Stomach smooth muscle (tissue), 2 donors: Measurements from ENCODE around the gene DOCK4.

Source experiments
- H3K27ac ChIP-seq: one replicate; pipeline ENCODE4 v1.7.0; 2013; ENCODE audit warnings: mild to moderate bottlenecking, low read length, inconsistent platforms
- H3K27me3 ChIP-seq, 2 donors: one replicate each; pipeline ENCODE4 v1.7.0; 2013; ENCODE audit warnings: low read length in 2 of 2; ENCODE audit not compliant: insufficient read depth in 2 of 2, control insufficient read depth in 1 of 2
- H3K36me3 ChIP-seq, 2 donors: one replicate each; pipeline ENCODE4 v1.7.0; 2013; ENCODE audit warnings: low read length in 2 of 2; ENCODE audit not compliant: control insufficient read depth in 2 of 2, insufficient read depth in 2 of 2
- H3K4me1 ChIP-seq: one replicate; pipeline ENCODE4 v1.7.0; 2013; ENCODE audit warnings: low read length; ENCODE audit not compliant: control insufficient read depth, insufficient read depth
- H3K4me3 ChIP-seq, 2 donors: one replicate each; pipeline ENCODE4 v1.7.0; 2013; ENCODE audit warnings: low read length in 2 of 2
- H3K9ac ChIP-seq, 2 donors: one replicate each; pipeline ENCODE4 v1.7.0; 2013; ENCODE audit warnings: low read length in 2 of 2, mild to moderate bottlenecking in 1 of 2
- H3K9me3 ChIP-seq, 2 donors: one replicate each; pipeline ENCODE4 v1.7.0; 2013; ENCODE audit warnings: low read length in 2 of 2; ENCODE audit not compliant: control insufficient read depth in 2 of 2
- donor health status: healthy.
- donor health status: Pancreatic carcinoma.

DOCK4 gene

DNA sequence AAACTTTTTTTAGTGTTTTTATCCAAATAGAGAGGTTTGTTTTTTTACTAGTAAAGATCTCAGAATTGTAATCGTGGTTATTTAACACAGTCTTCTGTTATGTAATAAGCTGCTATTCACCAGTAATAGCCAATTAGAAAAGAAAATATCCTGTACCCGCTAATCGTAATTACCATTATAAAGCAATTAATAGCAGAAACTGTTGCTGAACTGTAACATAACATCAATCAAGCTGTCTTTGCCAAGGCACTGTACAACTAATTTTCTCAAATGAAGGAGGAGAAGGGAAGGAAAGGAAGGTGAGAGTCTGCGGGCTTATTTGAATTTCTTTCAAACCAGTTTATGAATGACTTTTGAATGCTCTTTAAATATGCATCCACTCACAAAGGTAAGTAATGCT is 9.6 kb upstream of the DOCK4 start:
- H3K9ac ChIP-seq, result no peak overlapping the region
- no peaks in the 10 kb centered on the region for H3K4me1 ChIP-seq
- no peak overlapping the region for H3K27ac ChIP-seq
- H3K4me3 ChIP-seq, result no peak overlapping the region
- H3K27me3 ChIP-seq, result no peaks in the 10 kb centered on the region
- H3K9me3 ChIP-seq, result no peaks in the 10 kb centered on the region
- H3K36me3 ChIP-seq, result no peaks in the 10 kb centered on the region

DNA sequence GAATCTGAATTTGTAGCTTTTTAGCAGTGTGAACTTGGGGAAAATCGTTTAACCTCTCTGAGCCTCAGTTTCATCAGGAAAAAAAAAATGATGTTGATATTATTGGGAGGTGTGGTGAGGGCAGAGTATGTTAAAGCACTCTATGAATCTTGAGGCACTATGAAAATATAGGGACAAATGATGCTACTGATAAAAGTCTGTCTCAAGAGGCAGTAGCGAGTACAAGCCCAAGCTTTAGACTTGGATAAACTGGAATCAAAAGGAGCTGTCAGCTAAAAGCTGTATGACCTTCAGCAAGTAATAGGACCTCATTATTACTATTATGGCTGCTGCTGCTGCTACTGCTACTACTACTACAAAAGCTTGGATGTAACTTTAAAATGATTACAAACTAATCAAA is 8.7 kb upstream of the DOCK4 start:
- Histone ChIP-seq H3K9me3 (no peaks in the 10 kb centered on the region), H3K4me3 (no peak overlapping the region), H3K9ac (no peak overlapping the region), H3K27me3 (no peaks in the 10 kb centered on the region), H3K36me3 (no peaks in the 10 kb centered on the region), H3K4me1 (no peaks in the 10 kb centered on the region), H3K27ac (no peak overlapping the region)

DNA sequence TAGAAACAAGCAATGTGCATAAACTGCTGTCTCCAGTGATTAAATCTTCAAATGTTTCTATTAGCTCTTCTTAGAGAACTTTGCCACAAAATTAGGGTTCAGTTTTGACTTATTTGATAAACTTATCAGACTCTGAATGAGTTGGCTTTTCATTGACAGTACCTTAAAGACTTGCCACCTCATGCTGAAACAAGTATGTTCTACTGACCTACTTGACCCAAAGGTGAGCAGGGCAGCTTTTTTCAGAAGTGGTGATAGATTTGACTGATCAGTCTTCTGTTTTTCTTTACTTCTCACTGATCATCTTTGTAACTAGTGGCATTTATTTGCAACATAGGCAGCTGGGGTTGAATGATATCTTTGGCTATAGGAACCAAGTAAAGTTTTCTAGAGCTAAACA is 8.1 kb upstream of the DOCK4 start:
- no peaks in the 10 kb centered on the region for H3K4me1 ChIP-seq
- no peak overlapping the region for H3K9ac ChIP-seq
- H3K4me3 ChIP-seq, result no peak overlapping the region
- no peaks in the 10 kb centered on the region for H3K9me3 ChIP-seq
- no peak overlapping the region for H3K27ac ChIP-seq
- H3K27me3 ChIP-seq, result no peaks in the 10 kb centered on the region
- H3K36me3 ChIP-seq, result no peaks in the 10 kb centered on the region

DNA sequence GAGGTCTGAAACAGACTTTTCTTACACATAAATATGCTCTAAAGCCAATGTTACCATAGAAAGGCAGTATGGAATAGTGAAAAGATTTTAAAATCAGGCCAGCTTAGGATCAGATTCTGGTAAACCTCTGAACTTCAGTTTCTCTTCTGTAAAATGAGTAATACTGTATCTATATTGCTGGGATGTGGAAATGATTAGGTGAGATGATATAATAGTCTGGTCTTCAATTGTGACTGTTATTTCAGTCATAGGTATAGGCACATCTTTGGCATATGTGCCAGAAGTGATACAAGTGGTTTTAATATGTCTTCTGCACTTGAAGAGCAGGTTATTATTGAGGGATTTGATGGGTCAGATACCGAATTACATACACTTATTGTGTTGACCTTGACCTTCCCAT is 7.5 kb upstream of the DOCK4 start:
- Histone ChIP-seq H3K9ac (no peak overlapping the region), H3K27me3 (no peaks in the 10 kb centered on the region), H3K4me1 (no peaks in the 10 kb centered on the region), H3K9me3 (no peaks in the 10 kb centered on the region), H3K27ac (no peak overlapping the region), H3K36me3 (no peaks in the 10 kb centered on the region), H3K4me3 (no peak overlapping the region)

DNA sequence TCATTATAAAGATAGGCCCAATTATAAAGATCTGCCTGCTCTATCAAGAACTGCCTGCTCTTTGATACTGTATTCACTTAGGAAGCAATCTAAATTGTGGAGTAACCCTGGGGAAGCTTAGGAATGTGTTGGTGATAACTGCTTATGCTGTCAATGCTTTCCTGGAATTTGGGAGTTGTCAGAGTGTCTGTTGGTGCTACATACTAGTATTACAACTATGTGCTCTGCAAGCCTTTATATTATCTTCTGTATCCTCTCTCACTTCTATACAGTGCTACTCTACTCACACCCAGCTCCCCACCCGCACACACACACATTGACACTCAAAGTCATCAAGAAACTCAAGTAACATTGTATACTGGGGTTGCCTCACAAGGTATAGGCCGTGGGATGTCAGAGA is 6.4 kb upstream of the DOCK4 start:
- H3K4me1 ChIP-seq, result no peaks in the 10 kb centered on the region
- no peaks in the 10 kb centered on the region for H3K9me3 ChIP-seq
- H3K4me3 ChIP-seq, result no peak overlapping the region
- H3K27me3 ChIP-seq, result no peaks in the 10 kb centered on the region
- no peak overlapping the region for H3K9ac ChIP-seq
- no peaks in the 10 kb centered on the region for H3K36me3 ChIP-seq
- no peak overlapping the region for H3K27ac ChIP-seq

DNA sequence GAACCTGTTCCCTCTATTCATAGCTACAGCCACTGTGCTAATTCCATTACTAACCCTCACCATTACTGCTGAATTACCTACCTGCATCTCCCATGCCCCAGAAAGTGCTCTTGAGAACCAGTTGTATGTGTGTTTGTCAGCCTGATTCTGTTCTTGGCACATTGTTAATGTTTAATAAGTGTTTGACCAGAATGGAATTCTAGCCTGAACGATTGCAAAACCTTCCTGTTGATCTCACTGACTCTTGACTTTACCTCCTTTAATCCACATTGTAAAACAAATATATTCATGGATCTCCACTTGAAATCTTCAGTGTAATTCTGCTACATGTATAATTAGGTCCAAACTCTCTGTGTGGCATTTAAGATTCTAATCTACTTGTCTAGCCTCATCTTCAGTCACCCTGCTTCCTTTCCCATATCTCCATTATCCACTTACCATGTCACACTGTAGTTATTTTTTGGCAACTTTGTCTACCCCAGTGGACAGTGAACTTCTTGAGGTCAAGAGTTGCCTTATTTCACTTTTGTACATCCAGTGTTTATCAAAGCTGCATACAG is 5.2 kb upstream of the DOCK4 start:
- H3K4me3 ChIP-seq, result no peak overlapping the region
- H3K4me1 ChIP-seq, result no peaks in the 10 kb centered on the region
- no peak overlapping the region for H3K9ac ChIP-seq
- H3K27ac ChIP-seq, result no peak overlapping the region
- H3K36me3 ChIP-seq, result no peaks in the 10 kb centered on the region
- H3K9me3 ChIP-seq, result no peaks in the 10 kb centered on the region
- no peaks in the 10 kb centered on the region for H3K27me3 ChIP-seq

DNA sequence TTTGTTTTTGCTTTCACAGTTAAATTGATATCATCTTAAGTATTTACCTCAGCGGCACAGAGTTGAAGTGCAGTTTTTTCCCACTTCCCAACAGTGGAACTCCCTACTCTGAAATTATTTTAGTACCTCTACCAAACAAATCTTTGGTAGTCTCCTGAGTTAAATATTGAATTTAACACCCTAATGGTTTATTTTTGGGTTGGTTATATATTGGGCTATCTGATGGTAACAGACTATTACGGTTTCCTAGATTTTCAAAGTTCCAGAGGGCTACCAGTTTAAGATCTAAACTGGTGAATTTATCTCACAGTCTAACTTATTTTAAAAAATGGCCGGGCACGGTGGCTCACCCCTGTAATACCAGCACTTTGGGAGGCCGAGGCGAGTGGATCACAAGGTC is 1.6 kb upstream of the DOCK4 start:
- Histone ChIP-seq H3K36me3 (no peaks in the 10 kb centered on the region), H3K27ac (no peak overlapping the region), H3K4me3 (no peak overlapping the region), H3K27me3 (no peaks in the 10 kb centered on the region), H3K9ac (no peak overlapping the region), H3K4me1 (peaks cover 7% of the 10 kb centered on the region), H3K9me3 (no peaks in the 10 kb centered on the region)

DNA sequence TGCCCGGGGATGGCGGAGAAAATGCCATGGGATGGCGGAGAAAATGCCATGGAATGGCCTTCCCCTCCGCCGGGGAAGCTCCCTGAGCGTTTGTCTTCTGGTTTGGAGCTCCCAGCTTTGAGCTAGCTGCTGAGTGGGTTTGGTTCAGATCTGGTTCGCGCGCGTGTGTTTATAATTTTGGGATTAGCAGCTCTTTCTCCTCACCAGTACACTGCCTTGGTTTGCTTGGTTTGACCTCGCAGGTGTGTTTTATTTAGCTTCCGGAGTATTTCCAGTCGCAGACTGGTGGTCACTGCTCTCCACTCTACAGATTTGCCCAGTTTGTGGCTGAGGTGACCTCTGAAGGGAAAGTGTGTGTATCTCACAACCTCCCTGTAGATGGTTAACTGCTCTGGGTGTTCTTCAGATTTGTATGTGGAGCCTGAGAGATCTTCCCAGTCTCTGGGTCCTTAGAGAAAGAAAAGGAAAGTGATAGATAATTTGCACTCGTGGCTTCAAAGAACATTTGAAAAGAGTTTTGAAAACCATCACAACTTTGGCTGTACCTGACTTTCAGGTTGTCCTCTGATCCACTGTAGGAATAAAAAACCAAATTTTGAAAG is 893 bp upstream of the DOCK4 start:
- Histone ChIP-seq H3K36me3 (no peaks in the 10 kb centered on the region), H3K27ac (peak overlapping the region; percentile 76), H3K4me1 (peaks cover 7% of the 10 kb centered on the region)

DNA sequence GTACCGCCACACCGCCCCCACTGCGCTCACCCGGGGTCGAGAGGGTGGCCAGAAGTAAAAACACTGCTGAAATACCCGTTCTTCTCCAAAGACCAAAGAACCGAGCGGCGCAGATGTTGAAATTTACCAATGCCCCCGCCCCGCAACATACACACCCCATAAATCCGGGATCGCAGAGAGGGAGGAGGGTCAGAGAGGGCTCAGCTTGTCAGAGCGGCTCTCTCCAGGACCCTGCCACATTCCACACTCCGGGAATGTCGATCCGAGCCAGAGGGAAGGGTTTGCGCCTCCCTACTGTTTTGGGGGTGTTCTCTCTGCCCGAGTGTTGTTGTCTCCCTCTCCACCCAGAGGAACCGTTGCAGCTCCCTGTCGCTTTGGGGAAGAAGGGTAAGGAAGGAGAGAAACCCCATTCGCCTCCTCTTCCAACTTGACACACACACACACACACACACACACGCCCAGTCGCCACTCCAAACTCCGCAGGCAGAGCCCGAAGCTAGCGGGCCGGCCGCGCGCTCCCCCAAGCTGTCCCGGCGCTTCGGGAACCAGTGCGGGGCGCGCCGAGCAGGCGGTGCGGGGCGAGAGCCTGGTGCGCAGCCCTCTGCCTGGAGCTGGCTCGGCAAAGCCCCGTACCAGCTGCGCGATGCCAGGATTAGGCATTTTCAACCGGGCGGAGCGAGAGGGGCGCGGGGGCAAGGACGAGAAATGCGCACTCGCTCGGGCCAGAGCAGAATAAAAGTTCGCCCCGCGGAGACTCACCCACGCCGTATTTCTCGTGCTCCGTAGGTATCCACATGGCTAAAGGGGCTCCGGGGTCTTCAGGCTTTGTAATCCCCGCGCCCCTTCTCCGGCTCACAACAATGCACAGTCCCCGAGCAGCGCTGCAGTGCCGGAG is 609 bp downstream of the DOCK4 start:
- Histone ChIP-seq H3K9ac (peak overlapping the region; percentile 86 to 89), H3K27ac (peak overlapping the region; percentile 86), H3K27me3 (no peaks in the 10 kb centered on the region), H3K9me3 (no peaks in the 10 kb centered on the region), H3K4me3 (peak overlapping the region; percentile 98), H3K36me3 (no peaks in the 10 kb centered on the region), H3K4me1 (peaks cover 7% of the 10 kb centered on the region)

More for the DNA sequence above, 893 bp upstream of the DOCK4 start:
- Histone ChIP-seq H3K4me3 (peak overlapping the region; percentile 92 to 98), H3K27me3 (no peaks in the 10 kb centered on the region), H3K9ac (peak overlapping the region; percentile 89 to 91), H3K9me3 (no peaks in the 10 kb centered on the region)

DNA sequence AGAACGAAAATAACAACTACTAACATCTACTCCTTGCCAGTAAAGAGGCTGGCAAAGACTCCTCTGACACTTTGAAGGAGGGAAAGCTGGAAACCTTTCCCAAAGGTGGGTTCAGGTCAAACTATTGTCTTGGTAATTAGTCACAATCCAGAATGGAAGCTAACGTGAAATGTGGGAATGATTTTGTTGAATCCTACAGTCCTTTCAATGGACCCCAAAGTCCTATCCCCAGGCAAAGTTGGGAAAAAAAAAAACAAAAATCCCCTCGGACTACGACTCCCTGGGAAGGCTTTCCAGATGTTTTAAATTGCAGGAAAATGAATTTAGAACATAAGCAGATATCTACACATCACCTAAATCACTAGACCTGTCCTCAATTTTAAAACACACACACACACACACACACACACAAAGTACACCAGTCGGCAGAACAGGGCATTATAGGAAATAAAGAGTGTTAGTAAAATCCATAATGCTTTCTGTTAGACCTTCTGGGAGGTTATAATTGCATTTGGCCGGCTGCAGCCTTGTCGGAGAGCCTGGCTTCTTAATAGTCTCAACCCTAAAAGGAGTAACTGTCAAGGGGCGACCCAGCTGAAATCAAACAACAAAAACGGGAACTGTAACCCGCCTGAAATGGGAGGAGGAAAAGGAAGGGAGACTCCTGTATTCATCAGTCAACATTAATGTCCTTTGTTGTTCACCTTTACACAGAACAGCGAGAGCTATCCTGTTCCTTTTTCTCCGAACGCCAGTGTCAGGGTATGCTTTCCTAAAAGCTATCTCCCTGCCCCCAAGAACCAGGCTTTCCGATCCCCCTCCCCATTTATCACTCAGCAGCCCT is 1.5 kb downstream of the DOCK4 start:
- Histone ChIP-seq H3K9ac (peak overlapping the region; percentile 86 to 89), H3K4me3 (peak overlapping the region; percentile 98), H3K36me3 (no peaks in the 10 kb centered on the region), H3K27ac (peak overlapping the region; percentile 86), H3K9me3 (no peaks in the 10 kb centered on the region), H3K27me3 (no peaks in the 10 kb centered on the region), H3K4me1 (peaks cover 7% of the 10 kb centered on the region)
